GM12874 (cell line): Measurements from ENCODE around the gene TRPV6.

ENCODE experiments used
- TF ChIP-seq, protein P1 (sequence below): IDR thresholded peaks from 2 replicates; pipeline ENCODE4 v1.5.1; 2011; ENCODE audit warnings: low read depth, mild to moderate bottlenecking, control low read depth, low read length, moderate library complexity; ENCODE audit not compliant: insufficient read depth

The TRPV6 gene

DNA sequence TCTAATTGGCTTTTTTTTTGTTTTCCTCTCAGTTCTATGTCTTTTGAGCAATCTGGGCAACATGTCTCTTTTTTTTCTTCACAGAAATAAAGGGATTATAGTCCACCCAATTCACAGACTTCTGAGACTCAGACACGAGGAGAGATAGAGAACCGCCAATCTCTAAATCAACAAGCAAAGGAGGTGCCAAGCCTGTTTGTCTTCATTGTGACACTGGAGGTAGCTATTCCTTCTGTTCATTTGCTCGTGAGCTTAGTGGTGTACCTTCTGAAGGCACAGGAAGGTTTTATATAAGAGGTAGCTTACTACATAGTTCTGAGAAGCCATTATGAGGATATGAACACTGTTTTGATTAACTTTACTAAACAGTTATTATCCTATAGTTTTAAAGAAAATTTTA lies 24.6 kb downstream of the TRPV6 start:
- TF ChIP-seq, protein P1, sequence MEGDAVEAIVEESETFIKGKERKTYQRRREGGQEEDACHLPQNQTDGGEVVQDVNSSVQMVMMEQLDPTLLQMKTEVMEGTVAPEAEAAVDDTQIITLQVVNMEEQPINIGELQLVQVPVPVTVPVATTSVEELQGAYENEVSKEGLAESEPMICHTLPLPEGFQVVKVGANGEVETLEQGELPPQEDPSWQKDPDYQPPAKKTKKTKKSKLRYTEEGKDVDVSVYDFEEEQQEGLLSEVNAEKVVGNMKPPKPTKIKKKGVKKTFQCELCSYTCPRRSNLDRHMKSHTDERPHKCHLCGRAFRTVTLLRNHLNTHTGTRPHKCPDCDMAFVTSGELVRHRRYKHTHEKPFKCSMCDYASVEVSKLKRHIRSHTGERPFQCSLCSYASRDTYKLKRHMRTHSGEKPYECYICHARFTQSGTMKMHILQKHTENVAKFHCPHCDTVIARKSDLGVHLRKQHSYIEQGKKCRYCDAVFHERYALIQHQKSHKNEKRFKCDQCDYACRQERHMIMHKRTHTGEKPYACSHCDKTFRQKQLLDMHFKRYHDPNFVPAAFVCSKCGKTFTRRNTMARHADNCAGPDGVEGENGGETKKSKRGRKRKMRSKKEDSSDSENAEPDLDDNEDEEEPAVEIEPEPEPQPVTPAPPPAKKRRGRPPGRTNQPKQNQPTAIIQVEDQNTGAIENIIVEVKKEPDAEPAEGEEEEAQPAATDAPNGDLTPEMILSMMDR: no peak

DNA sequence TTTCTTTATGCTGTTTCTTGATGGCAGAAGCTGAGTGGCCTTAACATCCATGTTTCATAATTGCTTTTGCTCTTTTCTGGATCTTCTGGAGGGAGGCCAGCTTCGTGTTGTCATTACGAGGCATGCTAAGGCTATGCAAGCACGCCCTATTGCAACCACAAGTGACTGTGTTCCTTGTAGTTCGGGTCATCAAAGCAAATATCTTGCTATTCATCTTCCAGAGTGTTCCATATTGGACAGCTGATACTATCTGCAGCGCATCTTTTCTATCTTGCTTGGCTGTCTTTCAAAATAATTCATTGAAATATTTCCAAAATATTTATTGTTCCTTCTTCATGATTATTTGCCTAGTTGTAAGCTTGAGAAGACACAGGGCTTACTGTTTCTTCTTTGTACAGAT lies 25.7 kb downstream of the TRPV6 start:
- TF ChIP-seq, protein P1: no peak

DNA sequence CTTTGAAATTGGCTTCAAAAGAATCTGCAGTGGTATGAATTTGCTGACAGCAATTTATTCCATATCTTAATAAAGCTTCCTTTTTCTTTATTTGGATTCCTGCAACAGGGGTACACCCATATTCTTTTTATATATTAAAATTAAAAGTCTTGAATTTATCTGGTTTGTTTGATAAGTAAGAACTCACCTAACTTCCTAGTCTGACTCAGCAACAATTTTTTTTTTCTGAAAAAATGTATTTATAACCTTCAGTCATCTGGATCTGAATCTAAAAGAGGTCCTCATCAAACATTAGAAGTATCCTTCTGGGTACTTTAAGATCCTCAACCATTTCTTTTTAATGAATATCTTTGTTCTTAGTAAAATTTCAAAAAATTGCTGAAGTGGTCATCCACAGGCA lies 26.1 kb downstream of the TRPV6 start:
- TF ChIP-seq, protein P1: no peak

DNA sequence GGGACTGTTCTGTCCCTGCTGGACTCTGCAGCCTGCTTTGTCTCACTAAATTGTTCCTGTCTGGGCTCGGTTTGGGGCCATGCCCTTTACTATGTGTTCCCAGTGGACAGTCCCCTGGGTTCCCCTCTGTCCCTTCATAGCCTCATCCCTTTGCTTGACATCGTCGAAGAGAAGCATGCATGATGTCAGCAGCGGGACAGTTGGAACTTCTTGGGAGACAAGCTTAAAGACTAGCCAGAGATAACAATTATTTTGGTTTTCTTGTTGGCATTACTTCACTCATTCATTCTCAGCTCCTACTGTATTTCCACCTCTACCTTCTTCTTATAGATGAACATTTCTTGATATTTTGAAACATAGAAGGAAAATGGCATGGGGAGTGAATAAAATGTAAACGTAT lies 27.9 kb downstream of the TRPV6 start:
- TF ChIP-seq, protein P1: no peak

DNA sequence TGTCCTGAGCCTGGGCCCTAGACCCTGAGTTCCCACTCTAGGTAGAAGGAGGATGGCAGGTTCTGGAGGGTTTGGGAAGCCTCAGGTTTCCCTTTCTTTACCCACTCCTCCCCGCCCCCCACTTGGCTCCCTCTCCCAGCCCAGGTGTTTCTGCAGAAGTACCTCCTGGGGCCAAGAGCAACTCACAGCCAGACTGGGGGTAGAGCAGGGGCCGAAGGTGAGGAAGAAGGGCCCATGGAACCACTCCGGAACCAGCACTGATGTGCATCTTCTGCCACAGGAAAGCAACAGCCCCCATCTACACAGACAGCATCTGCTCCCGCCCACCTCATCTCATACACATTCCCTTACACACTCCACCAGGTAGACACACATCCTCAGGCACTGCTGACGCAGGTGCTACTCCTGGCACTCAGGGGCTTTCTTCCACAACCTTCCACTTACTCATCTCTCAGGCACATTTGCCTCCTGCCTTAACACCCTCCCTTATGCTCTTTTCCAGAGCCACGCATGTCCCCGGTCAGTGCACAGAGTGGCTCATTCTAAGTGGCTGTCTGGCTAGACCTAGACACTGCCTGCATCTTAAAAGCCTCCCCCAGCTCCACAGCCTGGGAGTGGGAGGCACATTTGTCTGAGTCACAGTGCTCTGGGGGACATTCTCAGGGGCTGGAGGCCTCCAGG lies 28.8 kb downstream of the TRPV6 start:
- TF ChIP-seq, protein P1: no peak

DNA sequence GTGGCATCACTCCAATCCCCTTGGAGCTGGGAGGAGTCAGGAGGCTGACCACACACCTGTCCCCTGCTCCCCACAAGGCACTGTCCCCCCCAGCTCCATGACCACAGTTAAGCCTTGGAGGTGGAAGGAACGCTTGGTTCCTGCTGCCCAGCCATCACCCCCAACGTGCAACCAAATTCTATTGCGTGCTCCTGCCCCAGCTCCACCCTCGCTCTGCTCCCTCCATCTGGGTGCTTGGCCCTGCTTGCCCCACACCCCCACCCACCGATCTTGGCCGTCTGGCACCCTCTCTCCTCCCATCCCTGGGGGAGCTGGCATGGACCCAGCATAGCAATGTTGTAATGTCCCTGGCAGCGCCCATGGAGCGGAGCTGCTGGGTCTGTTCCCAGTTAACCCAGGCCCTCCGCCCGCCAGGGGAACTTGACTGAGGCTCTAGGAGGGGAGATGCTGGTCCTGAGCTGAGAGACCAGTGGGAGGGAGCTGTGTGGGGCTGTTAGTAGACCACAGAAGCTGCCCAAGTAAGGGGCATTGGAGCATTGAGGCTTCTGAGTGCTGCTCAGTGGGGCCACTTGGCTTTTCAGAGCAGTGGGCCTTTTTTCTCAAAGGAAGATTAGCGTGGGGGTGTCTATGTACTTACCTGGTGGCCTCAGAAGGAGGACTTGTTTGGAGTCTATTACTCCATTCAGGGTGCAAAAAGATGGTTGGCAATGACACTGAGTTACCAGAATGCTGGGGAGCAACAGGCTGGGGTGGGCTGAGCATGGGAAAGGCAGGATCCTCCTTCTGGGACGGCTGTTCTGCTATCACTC lies 29.6 kb downstream of the TRPV6 start:
- TF ChIP-seq, protein P1: no peak

DNA sequence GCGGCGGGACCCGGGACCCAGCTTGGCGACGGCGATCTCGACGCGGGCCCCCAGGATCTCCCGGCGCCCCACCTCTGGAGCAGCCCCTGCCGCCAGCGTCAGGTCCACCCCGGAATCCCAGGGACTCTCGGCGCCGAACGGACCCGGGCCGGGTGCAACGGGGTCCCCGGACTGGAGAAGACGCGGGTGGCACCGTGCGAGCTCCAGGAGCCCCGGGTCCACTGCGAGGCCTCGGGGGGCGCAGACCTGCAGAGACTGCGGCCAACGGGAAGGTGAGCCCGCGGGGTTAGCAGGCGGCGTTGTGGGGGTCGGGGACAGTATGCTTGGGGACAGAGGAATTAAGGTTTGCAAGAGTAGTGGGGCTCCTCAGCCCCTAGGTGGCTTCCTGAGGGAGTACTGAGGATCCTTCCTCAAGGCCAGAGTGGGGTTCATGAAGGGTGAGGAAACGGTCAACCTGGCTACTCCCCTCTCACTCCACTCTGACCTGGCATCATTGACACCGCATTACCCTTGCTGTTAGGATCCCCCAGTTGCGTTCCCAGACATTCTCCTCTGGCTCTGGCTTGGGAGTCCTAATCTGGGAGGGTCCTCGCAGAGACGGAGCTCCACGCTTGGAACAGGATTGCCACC lies 30.3 kb downstream of the TRPV6 start:
- TF ChIP-seq, protein P1: no peak
